Stomach (tissue), 4 donors: Measurements from ENCODE around the gene RIOX2.

ENCODE experiments used
- CTCF ChIP-seq, 7 experiments: fragments of 450-650 bp in 4 of 7; fragments of 200-600 bp in 3 of 7; sonication (generic) in 3 of 7; IDR thresholded peaks; one replicate each; pipeline ENCODE4 v1.5.1; 2016 to 2019; ENCODE audit warnings: antibody characterized with exemption in 7 of 7, control low read depth in 2 of 7, mild to moderate bottlenecking in 1 of 7
- EP300 ChIP-seq: sonication (generic); formaldehyde crosslinking; IDR thresholded peaks from one replicate; pipeline ENCODE4 v1.6.1; 2017; ENCODE audit warnings: antibody characterized with exemption
- POLR2A ChIP-seq, 4 donors: fragments of 450-650 bp; IDR thresholded peaks; one replicate each; pipeline ENCODE4 v1.6.1; 2016; ENCODE audit warnings: antibody characterized with exemption in 4 of 4, control low read depth in 2 of 4, mild to moderate bottlenecking in 1 of 4, moderate library complexity in 1 of 4

- TF ChIP-seq POLR2A (IDR thresholded peaks at IDR 0.05) (no peak), CTCF (IDR thresholded peaks at IDR 0.05) (no peak), EP300 (no peak)
These were observed 14.5 kb downstream of the RIOX2 start for GRCh38 chr3:97957617-97958311.
